IPS DF 19.7 (cell line): Measurements from ENCODE around the gene MBD3.

Experiments
- DNase-seq: peaks from one replicate; pipeline ENCODE4 v3.0.0-alpha.2; 2013; ENCODE audit warnings: low read depth, low spot score

MBD3 gene

GRCh38 chr19:1599460-1599846 lies 6.8 kb upstream of the MBD3 start:
- no peak for DNase-seq

DNA sequence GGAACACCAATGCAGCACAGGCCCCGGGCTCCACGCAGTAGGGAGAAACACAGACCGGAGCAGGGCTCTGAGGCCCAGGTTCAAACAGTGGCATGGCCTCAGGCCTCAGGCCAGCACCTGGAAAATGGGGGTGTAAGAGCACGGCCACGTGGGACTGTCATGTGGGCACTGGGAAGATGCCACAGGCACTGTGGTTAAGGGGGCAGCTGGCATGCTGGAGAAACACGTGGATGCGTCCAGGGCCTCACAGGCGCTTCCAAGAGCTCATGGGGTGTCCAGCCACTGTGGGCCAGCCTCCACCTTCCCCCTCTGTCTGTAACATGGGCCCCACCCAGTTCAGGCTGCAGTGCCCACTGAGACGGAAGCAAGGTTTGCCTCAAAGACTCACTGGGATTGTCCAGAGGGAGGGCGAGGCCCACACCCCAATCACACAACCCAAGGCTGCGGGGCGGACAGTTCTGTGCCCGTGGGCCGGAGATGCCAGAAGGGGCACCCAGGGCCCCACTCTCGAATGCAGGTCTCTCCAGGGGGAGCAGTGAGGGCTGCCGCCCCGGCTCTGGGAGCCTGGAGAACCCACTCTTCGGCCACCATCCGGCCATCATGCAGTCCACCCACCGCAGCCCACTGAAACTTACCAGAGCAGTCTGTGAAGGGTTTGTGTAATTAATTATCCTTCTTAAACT lies 6.3 kb upstream of the MBD3 start:
- no peak for DNase-seq

- DNase-seq, result no peak
Observed at GRCh38 chr19:1593501-1593772, 772 bp upstream of the MBD3 start.

- no peak for DNase-seq
Observed at GRCh38 chr19:1592024-1592754, 476 bp downstream of the MBD3 start.

DNA sequence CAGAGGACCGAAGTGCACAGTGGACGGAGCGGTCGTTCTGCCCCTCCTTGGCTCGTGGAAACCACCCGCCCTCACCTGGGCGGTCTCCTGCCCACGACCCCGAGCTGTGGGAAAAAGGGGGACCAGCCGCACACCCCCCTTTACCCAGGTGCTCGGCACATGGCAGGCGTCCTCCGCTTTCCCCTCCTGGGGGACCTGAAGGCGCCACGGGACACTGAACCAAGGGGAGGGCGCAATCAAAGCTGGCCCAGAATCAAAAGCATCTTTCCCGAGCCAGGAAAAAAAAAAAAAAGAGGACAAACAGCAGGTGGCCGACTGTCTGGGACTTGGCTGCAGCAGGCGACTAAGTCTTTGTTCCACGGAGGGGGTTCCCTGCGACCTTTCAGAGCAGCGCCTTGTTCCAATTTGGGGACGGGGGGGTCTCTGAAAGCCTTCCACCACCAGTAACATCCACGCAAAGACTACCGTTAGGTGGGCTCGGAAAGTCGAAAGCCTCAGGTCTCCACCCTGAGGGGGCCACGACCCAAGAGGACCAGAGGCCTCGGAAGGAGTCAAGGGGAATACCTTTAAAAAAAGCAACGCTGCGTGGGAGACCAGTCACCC lies 1.1 kb downstream of the MBD3 start:
- no peak for DNase-seq

DNA sequence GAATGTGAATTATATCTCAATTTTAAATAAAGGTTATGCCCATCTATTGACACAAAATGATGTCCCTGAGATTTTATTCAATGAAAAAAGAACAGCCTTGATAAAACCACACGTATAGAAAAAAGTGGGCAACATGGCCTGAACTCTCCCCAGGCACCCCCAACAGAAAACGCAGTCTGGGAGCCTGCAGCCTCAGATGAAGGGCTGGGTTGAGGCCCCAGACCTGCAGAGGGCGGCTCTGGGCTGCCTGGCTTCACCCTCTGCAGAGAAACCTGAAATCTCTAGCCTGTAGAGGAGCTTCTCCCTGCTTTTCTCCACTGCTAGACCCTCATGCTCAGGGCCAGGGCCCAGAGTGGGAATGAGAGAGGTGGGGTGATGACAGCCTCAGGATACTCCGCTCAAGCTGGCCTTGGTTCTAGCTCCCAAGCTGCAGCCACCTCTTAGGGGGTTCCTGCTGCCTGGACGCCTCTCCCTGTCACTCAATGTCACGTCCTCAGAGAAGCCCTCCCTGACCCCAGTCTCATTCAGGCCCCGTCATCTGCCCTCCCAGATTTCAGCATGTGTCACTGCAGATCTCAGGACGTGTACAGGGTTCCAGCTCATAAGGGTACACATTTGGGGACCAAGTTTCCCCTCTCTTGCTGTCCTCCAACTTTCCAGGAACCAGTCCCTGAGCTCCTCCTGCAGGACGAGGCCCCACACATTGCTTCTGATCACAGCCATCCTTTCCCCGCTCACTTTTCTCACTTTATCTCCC lies 1.8 kb downstream of the MBD3 start:
- no peak for DNase-seq

DNA sequence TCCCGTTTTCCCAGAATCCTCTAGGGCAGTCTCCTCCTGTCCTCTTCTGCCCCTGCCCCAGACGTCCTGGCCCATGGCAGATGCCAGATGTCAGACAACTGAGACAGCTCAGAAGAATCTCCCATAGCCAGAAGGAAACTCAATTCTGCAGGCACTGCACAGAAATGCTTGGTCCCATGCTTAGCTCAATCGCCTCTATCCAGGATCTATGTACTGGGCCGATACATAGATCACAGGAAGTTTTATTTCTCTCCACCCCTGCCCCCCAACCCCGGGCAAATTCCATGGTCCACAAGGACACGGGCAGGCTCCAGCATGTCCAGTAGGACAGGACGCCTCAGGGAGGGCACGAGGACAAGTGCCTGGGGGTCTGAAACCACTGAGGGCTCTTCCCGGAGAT lies 4.8 kb downstream of the MBD3 start:
- no peak for DNase-seq

- DNase-seq, result no peak
Observed at GRCh38 chr19:1585243-1585580, 7.5 kb downstream of the MBD3 start.

DNA sequence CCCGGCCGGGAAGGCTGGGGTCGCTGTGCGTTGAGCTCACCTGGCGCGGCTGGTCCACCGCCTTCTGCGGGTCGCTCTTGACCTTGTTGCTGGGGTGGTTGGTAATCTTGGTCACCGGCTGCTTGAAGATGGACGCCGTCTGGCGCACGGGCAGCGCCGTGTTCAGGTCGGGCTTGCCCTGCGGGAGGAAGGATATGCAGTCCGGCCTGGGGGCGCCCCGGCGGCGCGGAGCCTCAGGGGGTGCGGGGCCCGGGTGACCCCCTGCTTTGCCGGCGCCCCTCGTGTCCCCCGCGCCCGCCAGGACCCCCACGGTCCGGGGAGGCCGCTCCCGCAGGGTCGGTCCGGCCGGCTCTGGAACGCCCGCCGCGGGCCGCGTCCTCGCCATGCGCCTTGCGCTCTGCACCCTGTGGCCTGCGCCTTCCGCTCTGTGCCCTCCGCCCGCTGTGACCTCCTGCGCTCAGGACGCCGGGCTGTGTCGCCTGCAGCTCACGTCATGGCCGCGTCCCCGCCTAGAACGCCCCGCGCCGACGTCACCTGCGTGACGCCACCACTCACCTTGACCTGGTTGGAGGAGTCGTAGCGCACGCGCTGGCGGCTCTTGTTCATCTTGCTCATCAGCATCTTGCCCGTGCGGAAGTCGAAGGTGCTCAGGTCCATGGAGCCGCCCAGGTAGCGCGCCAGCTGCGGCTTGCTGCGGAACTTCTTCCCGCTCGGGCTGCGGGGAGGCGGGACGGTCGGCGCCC lies 8.0 kb downstream of the MBD3 start:
- DNase-seq, result no peak

- DNase-seq, result no peak
Observed at GRCh38 chr19:1582201-1582600, 10.5 kb downstream of the MBD3 start.

GRCh38 chr19:1580957-1581356 lies 11.7 kb downstream of the MBD3 start:
- DNase-seq, result no peak

GRCh38 chr19:1580382-1580781 lies 12.3 kb downstream of the MBD3 start:
- no peak for DNase-seq

DNA sequence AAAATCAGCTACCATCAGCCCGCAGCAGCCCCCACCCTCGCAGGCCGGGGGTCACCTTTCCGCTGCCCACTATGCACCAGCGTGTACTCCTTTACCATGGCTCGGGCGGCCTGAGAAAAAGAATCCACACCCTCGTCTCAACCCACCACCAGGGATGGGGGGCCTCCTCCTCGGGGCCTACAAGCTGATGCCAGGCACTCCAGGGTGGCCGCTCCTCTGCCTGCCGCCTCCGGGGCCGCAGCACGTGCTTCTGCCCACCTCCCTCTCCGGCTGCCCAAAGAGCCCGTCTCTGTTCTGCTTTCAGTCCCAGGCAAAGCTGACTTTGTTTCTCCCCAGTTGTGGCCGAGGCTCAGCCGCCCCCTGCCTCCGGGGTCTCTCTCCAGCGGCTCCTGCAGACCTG lies 13.4 kb downstream of the MBD3 start:
- no peak for DNase-seq

- DNase-seq, result no peak
Observed at GRCh38 chr19:1577929-1578618, 14.6 kb downstream of the MBD3 start.

DNA sequence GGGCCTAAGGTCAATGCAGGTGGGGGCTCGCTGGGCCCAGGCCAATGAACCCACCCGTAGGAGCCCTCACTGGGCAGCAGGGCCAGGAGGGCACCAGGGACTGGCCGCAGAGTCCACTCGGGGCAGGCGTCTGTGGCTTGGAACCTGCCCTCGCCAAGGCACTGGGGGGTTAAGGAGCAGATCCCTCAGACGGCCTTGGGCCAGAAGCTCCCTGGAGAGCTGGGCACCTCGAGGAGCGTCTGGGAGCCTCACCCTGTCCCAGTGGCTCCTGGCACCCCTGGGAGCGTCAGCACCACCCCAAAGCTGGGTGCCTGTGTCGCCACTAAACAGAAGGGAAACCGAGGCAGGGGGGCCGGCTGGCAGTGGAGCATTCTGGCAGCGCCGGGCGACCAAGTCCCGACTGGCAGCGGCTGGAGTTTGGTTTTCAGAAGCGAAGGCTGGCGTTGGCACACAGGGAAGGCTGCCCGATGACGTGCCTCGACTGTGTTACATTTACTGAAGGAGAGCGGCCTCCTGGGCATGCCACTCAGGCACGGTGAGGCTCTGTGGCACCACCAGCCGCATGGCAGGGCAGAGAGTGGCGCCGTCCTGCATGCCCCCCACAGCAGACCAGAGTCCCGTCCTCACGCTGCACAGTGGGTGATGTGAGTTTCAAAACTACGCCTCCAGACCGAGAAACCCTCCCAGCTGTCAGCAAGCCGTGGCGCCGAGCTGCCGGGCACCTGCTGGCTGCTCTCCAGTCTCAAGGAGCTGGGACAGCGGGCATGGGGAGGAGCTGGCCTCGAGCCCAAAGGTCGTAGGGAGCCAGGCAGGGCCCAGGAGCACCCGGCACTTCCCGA lies 15.4 kb downstream of the MBD3 start:
- no peak for DNase-seq

- DNase-seq, result no peak
Observed at GRCh38 chr19:1576242-1577089, 16.2 kb downstream of the MBD3 start.

GRCh38 chr19:1575323-1576241 lies 17.1 kb downstream of the MBD3 start:
- no peak for DNase-seq

DNA sequence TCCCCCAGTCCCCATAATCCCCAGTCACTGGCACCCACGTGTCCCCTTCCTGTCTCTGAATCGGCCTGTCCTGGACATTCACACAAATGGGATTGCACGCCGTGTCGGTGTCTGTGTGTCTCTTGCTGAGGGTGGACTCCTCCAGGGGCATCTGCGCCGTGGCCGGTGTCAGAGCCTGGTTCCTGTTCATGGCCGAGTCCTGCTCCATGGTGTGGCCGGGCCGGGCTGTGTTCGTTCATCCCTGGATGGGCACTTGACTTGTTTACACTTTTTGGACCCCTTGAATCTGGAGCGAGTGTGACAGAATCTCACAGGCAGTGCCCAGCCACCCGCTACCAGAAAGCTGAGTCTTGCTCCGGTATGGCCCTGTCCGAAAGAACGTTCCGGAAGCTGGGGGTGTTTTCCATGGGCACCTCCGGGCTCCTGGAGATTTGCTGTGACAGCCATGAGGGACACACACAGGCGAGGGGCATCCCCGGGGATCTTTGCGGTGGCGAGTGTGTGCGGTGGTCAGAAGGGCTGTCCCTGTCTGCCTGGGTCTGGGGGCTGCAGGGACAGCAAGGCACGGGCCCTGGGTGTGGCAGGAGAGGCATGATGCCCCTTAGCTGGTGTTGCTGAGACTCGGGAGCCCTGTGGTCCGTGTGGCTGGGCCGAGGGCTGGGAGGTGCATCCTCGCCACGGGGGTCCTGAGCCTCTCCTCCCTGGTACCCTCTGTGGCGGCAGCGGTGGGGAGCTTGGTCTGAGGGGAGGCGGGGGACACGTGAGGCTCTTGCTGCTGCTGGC lies 18.1 kb downstream of the MBD3 start:
- DNase-seq, result no peak
